Measurements from ENCODE around the gene VRTN.

VRTN gene

DNA sequence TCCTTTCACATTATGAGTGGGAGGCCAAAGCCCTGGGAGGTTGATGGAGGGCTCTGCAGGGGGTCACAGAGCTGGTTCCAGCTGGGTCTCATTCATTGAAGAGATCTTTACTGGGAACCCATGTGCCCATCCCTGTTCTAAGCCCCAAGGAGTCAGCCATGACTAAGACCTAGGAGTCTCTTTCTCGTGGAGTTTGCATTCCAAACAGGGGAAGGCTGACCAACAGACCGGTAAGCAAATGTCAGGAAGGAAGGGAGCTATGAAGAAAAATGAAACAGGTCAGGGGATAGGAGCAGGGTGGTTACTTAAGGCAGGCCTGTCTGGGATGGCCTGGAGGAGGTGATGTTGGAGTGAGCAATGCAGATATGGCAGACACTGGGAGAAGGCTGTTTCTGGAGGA is 46.3 kb downstream of the VRTN start:
- DNase-seq: no peak

DNA sequence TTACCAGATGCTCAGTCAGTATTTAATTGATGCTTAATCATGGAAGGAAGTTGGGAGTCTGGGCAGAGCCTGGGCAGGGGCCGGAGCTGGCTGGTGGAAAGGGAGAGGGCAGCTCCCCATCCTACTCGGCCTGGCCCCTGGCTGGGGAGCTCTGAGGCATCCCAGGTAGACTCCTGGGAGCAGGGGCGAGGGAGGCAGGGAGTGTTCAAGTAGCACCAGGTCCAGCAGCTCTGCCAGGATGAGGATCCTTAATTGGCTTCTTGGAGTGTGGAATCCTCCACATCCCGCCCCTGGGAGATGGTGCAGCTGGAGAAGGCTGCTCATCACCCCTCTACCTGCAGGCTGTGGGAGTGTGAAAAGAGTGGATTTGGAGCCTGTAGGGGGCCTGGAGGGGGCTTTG is 46.8 kb downstream of the VRTN start:
- DNase-seq: no peak

GRCh38 chr14:74400031-74400685 is 51.9 kb downstream of the VRTN start:
- peak; percentile 12 for DNase-seq

DNA sequence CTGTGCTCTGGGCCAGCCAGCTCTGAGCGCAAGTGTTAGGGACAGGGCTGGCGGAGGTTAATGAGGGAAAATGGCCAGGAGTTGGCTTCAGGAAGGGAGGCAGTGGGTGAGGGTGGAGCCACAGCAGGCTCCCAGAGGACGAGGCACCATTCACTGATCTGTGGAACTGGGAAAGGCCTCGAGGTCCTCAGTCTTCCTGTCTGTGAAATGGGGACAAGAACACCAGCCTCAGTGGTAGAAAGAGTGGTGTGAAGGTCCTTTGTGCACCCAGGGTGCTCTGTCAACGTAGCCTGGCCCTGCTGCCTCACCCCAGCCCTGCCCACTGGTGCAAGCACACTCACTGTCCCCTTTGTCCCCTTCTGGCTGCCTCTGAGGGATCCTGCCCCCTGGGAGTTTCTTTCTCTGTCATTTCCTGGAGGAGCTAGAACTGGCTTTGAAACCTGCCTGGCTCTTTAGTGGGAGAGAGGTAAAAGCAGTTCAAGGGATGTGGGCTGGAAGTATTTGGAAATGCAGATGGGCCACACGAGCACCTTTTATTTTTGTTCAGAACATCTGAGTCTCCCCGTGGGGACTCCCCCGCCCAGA is 52.7 kb downstream of the VRTN start:
- peak; percentile 10 for DNase-seq

- DNase-seq: peak; percentile 71
Measured at GRCh38 chr14:74401504-74402241, 53.4 kb downstream of the VRTN start.

DNA sequence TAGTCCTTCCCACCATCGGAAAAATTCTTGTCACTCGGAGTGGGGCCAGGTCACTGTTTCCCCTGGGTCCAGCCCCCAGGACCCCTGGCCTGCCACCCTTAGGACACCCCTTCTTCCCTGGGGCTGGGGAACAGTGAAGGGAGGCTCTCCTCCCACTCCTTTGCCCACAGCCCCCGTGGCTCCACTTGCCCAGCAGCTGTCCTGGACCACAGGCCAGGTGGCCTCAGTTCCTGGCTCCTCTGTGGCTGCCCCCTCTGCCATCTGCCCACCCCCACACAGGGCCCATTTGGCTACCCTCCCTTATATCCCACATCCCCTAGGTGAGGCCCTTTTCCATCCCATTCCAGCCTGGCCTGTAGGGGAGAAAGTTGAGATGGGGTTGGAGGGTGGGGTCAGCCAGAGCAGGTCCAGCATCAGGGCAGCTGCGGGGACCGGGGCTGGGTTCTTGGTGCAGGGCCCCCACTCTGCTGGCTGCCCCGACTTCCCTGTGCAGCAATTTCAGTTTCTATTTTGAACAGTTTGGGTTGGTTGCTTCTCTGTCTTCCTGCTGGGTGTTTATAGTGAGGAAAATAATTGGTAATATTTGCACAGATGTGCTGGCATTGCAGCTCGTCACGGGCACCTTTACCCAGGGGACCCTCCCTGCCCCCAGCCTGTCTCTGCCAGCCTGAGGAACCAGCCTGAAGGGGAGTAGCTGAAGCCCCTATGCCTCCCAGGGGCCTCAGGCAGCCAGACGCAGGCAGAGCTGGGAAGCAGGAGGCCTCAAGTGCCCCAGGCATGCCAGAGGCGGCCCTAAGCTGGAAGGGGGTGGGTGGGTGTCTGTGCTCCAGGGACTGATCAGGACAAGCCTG is 54.4 kb downstream of the VRTN start:
- DNase-seq: peak; percentile 26

GRCh38 chr14:74403619-74404417 is 55.5 kb downstream of the VRTN start:
- DNase-seq: no peak

- no peak for DNase-seq
Measured at GRCh38 chr14:74404435-74404834, 56.2 kb downstream of the VRTN start.

- no peak for DNase-seq
Measured at GRCh38 chr14:74405663-74406062, 57.4 kb downstream of the VRTN start.

GRCh38 chr14:74407021-74407800 is 58.9 kb downstream of the VRTN start:
- DNase-seq: no peak

GRCh38 chr14:74407801-74408154 is 59.5 kb downstream of the VRTN start:
- no peak for DNase-seq

DNA sequence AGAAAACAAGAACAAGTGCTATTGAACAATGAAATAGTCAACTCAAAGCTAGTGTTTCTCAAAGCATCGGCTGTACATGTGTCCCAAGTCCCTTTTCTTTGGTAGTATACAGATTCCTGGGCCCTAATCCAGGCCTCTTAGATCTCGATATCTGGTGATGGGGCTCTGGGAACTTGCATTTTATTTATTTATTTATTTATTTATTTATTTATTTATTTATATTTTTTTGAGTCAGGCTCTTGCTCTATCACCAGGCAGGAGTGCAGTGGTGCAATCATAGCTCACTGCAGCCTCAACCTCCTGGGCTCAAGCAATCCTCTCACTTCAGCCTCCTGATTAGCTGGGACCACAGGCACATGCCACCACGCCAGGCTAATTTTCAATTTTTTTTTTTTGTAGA is 60.6 kb downstream of the VRTN start:
- no peak for DNase-seq

DNA sequence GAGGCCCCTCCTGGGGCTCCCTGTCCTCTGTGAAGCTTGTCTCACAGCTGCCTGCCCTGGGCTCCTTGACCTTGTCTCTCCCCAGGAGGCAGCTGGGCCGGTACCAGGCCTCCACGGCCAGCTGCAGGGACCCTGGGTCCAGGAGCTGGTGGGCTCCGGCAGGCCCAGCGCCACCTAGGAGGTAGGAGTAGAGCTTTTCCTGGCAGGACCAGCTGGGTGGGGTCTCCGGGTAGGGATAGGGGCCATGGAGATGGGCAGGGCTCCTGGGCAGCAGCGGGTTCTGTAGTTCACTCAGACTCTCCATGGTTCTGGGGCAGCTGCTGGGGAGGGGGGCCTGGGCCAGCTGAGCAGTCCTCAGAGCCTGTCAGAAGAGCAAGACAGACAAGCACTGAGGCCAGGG is 61.2 kb downstream of the VRTN start:
- DNase-seq: no peak
